Endothelial cell of umbilical vein (primary cell): ENCODE measurements around the gene ACVRL1. TPM values are rescaled to one million over a fixed set of nuclear protein-coding genes. Genes with fewer than 3 reads are reported as not detected.

Source experiments
- BruUV-seq: library from RNA; stranded (reverse); fragments of 400-500 nt; replicated peaks from 2 replicates; lab custom pipeline; 2021; lab: Mats Ljungman, UMichigan
- CTCF ChIA-PET: fragments of 300-600, 350-600 bp; sonication (Branson Sonifier 250); formaldehyde crosslinking; loops from one replicate; lab custom pipeline; 2021; ENCODE audit warnings: antibody characterized with exemption, inconsistent platforms; lab: Charles Lee
- POLR2A ChIA-PET: fragments of 300-600, 350-600 bp; sonication (Branson Sonifier 250); formaldehyde crosslinking; loops from one replicate; lab custom pipeline; 2021; ENCODE audit warnings: antibody characterized with exemption, inconsistent platforms; lab: Charles Lee
- DNase-seq: peaks from one replicate; pipeline ENCODE4 v3.0.0-alpha.2; 2011; ENCODE audit warnings: low read depth, low spot score
- FAIRE-seq: peaks from 2 replicates; lab custom pipeline; 2011; peaks lifted over from hg19 to GRCh38; lab: Jason Lieb, UNC
- H2AFZ ChIP-seq: 2 replicates; pipeline ENCODE4 v1.6.0; 2012; ENCODE audit warnings: low read depth, low read length, control low read depth, inconsistent platforms
- H3K27ac ChIP-seq: 2 replicates; pipeline ENCODE4 v1.5.1; 2011; ENCODE audit warnings: low read depth, mild to moderate bottlenecking, control low read depth, low read length, moderate library complexity; ENCODE audit not compliant: insufficient read depth
- H3K27me3 ChIP-seq, 2 experiments: 2 replicates each; pipeline versions ENCODE4 v1.6.0 to v1.6.1; 2011; ENCODE audit warnings: low read length in 2 of 2, mixed read lengths in 1 of 2; ENCODE audit not compliant: control insufficient read depth in 2 of 2, insufficient read depth in 2 of 2
- H3K36me3 ChIP-seq, 2 experiments: 2 replicates in 1 of 2; 3 replicates in 1 of 2; pipeline ENCODE4 v1.5.1; 2011; ENCODE audit warnings: low read length in 2 of 2, mild to moderate bottlenecking in 1 of 2, moderate library complexity in 1 of 2; ENCODE audit not compliant: control insufficient read depth in 2 of 2, insufficient read depth in 2 of 2; ENCODE audit errors: extremely low read depth in 1 of 2
- H3K4me1 ChIP-seq: 3 replicates; pipeline ENCODE4 v1.5.1; 2011; ENCODE audit warnings: mild to moderate bottlenecking, low read length; ENCODE audit not compliant: control insufficient read depth, insufficient read depth; ENCODE audit errors: extremely low read depth
- H3K4me2 ChIP-seq: 2 replicates; pipeline ENCODE4 v1.6.1; 2011; ENCODE audit warnings: low read length, control low read depth, mixed read lengths; ENCODE audit not compliant: insufficient read depth
- H3K4me3 ChIP-seq, 3 experiments: fragments of 200-600 bp in 1 of 3; sonication (generic), shearing (Covaris generic) in 1 of 3; replicated peaks in 1 of 3; 2 replicates each; pipeline ENCODE4 v1.5.1; 2011 to 2016; ENCODE audit warnings: control low read depth in 3 of 3, low read length in 3 of 3, mild to moderate bottlenecking in 2 of 3, inconsistent platforms in 1 of 3, low read depth in 1 of 3, moderate library complexity in 1 of 3; ENCODE audit not compliant: insufficient read depth in 1 of 3
- H3K79me2 ChIP-seq: 2 replicates; pipeline ENCODE4 v1.6.0; 2012; ENCODE audit warnings: low read length, inconsistent platforms; ENCODE audit not compliant: control insufficient read depth, insufficient read depth
- H3K9ac ChIP-seq: replicated peaks from 2 replicates; pipeline ENCODE3; 2011; ENCODE audit warnings: low read length, control low read depth; ENCODE audit not compliant: insufficient read depth; ENCODE audit errors: extremely low read depth
- H3K9me1 ChIP-seq: replicated peaks from 3 replicates; pipeline ENCODE4 v1.6.0; 2011; ENCODE audit warnings: mild to moderate bottlenecking, low read length; ENCODE audit not compliant: control insufficient read depth, insufficient read depth; ENCODE audit errors: extremely low read depth
- H3K9me3 ChIP-seq: replicated peaks from 2 replicates; pipeline ENCODE4 v1.5.1; 2012; ENCODE audit warnings: low read length, inconsistent platforms; ENCODE audit not compliant: control insufficient read depth, insufficient read depth
- H4K20me1 ChIP-seq: replicated peaks from 2 replicates; pipeline ENCODE3; 2011; ENCODE audit warnings: mild to moderate bottlenecking, low read length; ENCODE audit not compliant: control insufficient read depth, insufficient read depth; ENCODE audit errors: extremely low read depth
- EZH2 ChIP-seq: IDR thresholded peaks from 2 replicates; pipeline ENCODE4 v1.6.1; 2012; ENCODE audit warnings: borderline replicate concordance, low read depth, mild to moderate bottlenecking, moderate library complexity, low read length, inconsistent platforms; ENCODE audit not compliant: severe bottlenecking
- GATA2 ChIP-seq: IDR thresholded peaks from 2 replicates; pipeline ENCODE4 v1.7.0; 2011; ENCODE audit warnings: low read depth, mild to moderate bottlenecking, moderate library complexity, mixed read lengths, low read length; ENCODE audit not compliant: insufficient read length, insufficient read depth
- JUN ChIP-seq: IDR thresholded peaks from 2 replicates; pipeline ENCODE4 v1.6.1; 2011; ENCODE audit warnings: borderline replicate concordance, low read depth; ENCODE audit not compliant: insufficient read length, insufficient read depth
- POLR2AphosphoS5 ChIP-seq: IDR thresholded peaks from 2 replicates; pipeline ENCODE4 v1.6.1; 2012; ENCODE audit warnings: low read depth, mild to moderate bottlenecking, control low read depth, low read length, moderate library complexity; ENCODE audit not compliant: insufficient read depth
- dilution Hi-C: fragments of 300-500 bp; cut with MboI; formaldehyde crosslinking; loops from one replicate; pipeline ENCODE4 v1.15.0; 2019; ENCODE audit warnings: low sequenced_read_pairs; ENCODE audit not compliant: extremely low pct_ligation_motif_present
- intact Hi-C: fragments of 100-400 bp; cut with micrococcal nuclease; formaldehyde crosslinking; loops from one replicate; pipeline ENCODE4 v1.10.0; 2022
- polyA plus RNA-seq, 4 experiments: library from polyadenylated mRNA; depleted of rRNA in 3 of 4; stranded (reverse) in 3 of 4; unstranded in 1 of 4; fragments of >200 nt; gene quantifications; 2 replicates each; pipeline versions ENCODE4 v1.2.1 to v1.2.3, GENCODE V29; 2011 to 2012; ENCODE audit warnings: missing spikeins in 1 of 4
- total RNA-seq: library from RNA; stranded (reverse); gene quantifications from 2 replicates; pipeline ENCODE4 v1.2.3, GENCODE V29; 2021

The ACVRL1 gene
- total and polyA plus RNA-seq, 2 donors (not counting 3 experiments of a cell fraction or from before 2014, with no cell fraction given): 355 to 404 TPM

GRCh38 chr12:51907856-51908425 is 637 bp downstream of the ACVRL1 start:
- Histone ChIP-seq H3K27me3 (no peaks in the 10 kb centered on the region), H2AFZ (no peak overlapping the region), H3K36me3 (peaks cover 4 to 6% of the 10 kb centered on the region in 2 experiments), H3K4me1 (peaks cover 73% of the 10 kb centered on the region), H3K4me2 (peak overlapping the region; percentile 96), H3K9ac (peak overlapping the region; percentile 95), H3K79me2 (peaks cover 57% of the 10 kb centered on the region), H3K9me3 (no peaks in the 10 kb centered on the region), H3K4me3 (peak overlapping the region; percentile 85 to 92 (median 86)), H4K20me1 (no peaks in the 10 kb centered on the region), H3K27ac (peak overlapping the region; percentile 99), H3K9me1 (no peaks in the 10 kb centered on the region)
- TSS peak; percentile 16 for BruUV-seq
- ChIA-PET CTCF (interaction anchor here (0.8 to 11.4 kb wide), 8 partner anchors 10 to 115 kb away, joined by 3 to 286 read pairs (median 4); no protein-coding TSS in a partner anchor), POLR2A (interaction anchor here (0.5 to 3.6 kb wide), 6 partner anchors 11 to 691 kb away, joined by 3 to 18 read pairs (median 4); no protein-coding TSS in a partner anchor)
- FAIRE-seq (peak; percentile 42), DNase-seq (peak; percentile 55)
- TF ChIP-seq EZH2 (no peak), POLR2AphosphoS5 (no peak), GATA2 (no peak), JUN (no peak)
- dilution Hi-C loops: no loop called here
- intact Hi-C loops: no loop called here

GRCh38 chr12:51908876-51909592 is 1.7 kb downstream of the ACVRL1 start:
- peak overlapping the region; percentile 96 for H3K4me2 ChIP-seq
- dilution Hi-C loops: no loop called here
- H3K4me3 ChIP-seq: peak overlapping the region; percentile 85 to 92 (median 86)
- H3K79me2 ChIP-seq: peaks cover 68% of the 10 kb centered on the region
- ChIA-PET POLR2A (no interaction called here), CTCF (interaction anchor here (1.0 to 11.4 kb wide), 5 partner anchors 12 to 72 kb away, joined by 3 to 286 read pairs (median 5); no protein-coding TSS in a partner anchor)
- TF ChIP-seq JUN: no peak
- no TSS peak for BruUV-seq
- H3K9me3 ChIP-seq: no peaks in the 10 kb centered on the region
- intact Hi-C loops: no loop called here
- H2AFZ ChIP-seq: no peak overlapping the region
- peaks cover 8% of the 10 kb centered on the region in 2 experiments for H3K36me3 ChIP-seq
- FAIRE-seq (peak; percentile 40), DNase-seq (no peak)
- H3K27ac ChIP-seq: peak overlapping the region; percentile 99
- peaks cover 80% of the 10 kb centered on the region for H3K4me1 ChIP-seq
- H3K9ac ChIP-seq: peak overlapping the region; percentile 95
- no peaks in the 10 kb centered on the region for H3K9me1 ChIP-seq
- no peaks in the 10 kb centered on the region for H3K27me3 ChIP-seq
- no peaks in the 10 kb centered on the region for H4K20me1 ChIP-seq
